Sigmoid colon (tissue), 4 donors: ENCODE measurements around the gene FBLN1.

Source experiments
- EP300 ChIP-seq, 4 donors: sonication (generic); formaldehyde crosslinking; IDR thresholded peaks; one replicate each; pipeline ENCODE4 v1.6.1; 2017; ENCODE audit warnings: antibody characterized with exemption in 4 of 4
- TF ChIP-seq, protein P1 (sequence below), 4 experiments: fragments of 450-650 bp in 3 of 4; fragments of 200-600 bp in 1 of 4; IDR thresholded peaks; one replicate each; pipeline ENCODE4 v1.5.1; 2016 to 2019; ENCODE audit warnings: antibody characterized with exemption in 4 of 4, mild to moderate bottlenecking in 3 of 4, moderate library complexity in 2 of 4

DNA sequence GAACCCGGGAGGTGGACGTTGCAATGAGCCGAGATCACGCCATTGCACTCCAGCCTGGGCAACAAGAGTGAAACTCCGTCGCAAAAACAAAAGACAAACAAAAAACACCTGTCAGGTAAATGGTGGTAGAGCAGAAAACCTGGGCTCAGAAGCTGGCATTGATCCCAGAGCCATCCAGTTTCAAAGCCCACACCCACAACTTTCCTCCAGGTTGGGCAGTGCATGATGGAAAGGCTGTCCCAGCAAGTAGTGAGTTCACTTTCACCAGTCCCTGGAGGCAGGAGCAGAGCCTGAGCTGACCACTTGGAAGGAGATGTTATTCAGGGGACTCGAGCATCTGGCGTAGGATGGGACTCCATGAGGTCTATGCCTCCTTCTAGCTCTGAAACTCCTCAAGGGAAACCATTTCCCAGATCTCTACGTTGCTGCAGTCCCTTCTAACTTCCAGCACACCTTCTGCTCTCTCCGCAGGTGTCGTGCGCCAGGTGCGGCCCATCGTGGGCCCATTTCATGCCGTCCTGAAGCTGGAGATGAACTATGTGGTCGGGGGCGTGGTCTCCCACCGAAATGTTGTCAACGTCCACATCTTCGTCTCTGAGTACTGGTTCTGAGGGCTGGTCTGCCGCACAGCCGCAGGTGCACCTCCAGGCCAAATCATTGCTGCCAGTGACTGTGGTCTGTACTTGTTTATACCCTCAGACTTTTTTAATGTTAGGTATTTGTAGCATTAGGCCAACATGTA lies 97.3 kb downstream of the FBLN1 start:
- no peak for TF ChIP-seq EP300 (IDR thresholded peaks at IDR 0.05)
- TF ChIP-seq, protein P1, sequence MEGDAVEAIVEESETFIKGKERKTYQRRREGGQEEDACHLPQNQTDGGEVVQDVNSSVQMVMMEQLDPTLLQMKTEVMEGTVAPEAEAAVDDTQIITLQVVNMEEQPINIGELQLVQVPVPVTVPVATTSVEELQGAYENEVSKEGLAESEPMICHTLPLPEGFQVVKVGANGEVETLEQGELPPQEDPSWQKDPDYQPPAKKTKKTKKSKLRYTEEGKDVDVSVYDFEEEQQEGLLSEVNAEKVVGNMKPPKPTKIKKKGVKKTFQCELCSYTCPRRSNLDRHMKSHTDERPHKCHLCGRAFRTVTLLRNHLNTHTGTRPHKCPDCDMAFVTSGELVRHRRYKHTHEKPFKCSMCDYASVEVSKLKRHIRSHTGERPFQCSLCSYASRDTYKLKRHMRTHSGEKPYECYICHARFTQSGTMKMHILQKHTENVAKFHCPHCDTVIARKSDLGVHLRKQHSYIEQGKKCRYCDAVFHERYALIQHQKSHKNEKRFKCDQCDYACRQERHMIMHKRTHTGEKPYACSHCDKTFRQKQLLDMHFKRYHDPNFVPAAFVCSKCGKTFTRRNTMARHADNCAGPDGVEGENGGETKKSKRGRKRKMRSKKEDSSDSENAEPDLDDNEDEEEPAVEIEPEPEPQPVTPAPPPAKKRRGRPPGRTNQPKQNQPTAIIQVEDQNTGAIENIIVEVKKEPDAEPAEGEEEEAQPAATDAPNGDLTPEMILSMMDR (IDR thresholded peaks at IDR 0.05): no peak
